HUDEP-2 (cell line): ENCODE results near the gene HACE1.
"Not testable (repeated sequence)": the region's sequence is repeated elsewhere in the genome, so short reads cannot be mapped to it uniquely, and the experiment has no call there.

Source experiments
- DNase-seq, 76 experiments: peaks; one replicate each; lab custom pipeline; 2025; ENCODE audit not compliant: unreplicated experiment in 76 of 76; lab: John Stamatoyannopoulos, UW

Gene HACE1

DNA sequence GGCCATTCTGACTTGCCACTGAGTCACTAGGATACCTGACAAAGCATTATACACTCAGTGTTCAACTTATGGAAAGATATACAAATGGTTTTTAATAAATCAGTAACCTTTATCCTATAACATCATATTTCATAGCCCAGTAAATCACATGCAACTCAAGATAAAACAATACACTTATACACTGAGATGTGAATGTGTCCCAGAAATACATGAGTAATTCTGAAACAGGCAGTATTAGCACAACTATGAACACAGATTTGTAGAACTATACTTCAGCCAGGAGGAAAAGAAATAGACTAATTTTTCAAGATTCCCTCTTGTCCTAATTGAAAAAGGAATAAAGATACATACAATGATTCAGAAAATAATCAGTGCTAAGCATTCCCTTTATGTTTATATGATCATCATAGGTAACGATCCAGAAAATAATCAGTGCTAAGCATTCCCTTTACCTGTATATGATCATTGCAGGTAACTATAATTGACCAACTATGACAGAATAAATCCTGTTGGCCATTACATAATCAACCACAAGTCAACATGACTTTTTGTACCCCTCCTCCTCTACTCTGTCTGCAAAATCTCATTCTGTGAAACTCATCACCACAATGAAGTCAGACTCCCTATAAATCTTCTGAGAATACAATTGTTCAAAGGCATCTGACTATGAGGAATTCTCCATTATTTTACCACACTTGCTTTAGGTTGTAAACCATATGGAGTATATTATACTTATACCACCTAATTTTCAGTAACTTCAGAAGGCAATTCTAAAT, 30.3 kb downstream of the HACE1 start:
- no peak for DNase-seq

DNA sequence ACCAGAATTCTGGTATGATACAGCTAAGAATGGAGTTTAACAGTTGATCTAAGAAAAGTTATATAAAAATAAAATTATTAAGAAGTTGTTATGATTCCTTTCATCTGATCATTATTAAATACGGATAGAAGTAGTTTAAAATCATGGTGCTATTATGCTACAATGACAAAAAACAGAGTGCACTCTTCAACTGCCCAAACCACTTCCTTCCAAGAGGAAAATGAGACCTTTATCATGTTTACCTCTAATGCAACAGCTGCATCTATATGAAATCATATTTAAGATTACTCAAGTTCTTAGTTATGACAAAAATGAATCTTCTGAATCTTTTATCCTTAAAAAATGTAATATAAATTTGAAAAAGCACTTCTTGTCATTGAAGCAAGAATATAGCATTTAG, 31.2 kb downstream of the HACE1 start:
- DNase-seq: no peak

DNA sequence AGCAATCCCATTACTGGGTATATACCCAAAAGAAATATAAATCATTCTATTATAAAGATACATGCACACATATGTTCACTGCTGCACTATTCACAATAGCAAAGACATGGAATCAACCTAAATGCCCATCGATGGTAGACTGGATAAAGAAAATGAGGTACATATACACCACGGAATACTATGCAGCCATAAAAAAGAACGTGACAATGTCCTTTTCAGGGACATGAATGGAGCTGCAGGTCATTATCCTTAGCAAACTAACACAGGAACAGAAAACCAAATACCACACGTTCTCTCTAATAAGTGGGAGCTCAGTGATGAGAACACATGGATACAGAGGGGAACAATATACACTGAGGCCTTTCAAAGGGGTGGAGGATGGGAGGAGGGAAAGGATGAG, 38.9 kb downstream of the HACE1 start:
- DNase-seq: not testable (repeated sequence)

GRCh38 chr6:104816125-104816524, 43.6 kb downstream of the HACE1 start:
- no peak for DNase-seq

- DNase-seq: no peak
Measured at GRCh38 chr6:104814743-104815142, 45.0 kb downstream of the HACE1 start.

GRCh38 chr6:104813552-104813951, 46.2 kb downstream of the HACE1 start:
- no peak for DNase-seq

DNA sequence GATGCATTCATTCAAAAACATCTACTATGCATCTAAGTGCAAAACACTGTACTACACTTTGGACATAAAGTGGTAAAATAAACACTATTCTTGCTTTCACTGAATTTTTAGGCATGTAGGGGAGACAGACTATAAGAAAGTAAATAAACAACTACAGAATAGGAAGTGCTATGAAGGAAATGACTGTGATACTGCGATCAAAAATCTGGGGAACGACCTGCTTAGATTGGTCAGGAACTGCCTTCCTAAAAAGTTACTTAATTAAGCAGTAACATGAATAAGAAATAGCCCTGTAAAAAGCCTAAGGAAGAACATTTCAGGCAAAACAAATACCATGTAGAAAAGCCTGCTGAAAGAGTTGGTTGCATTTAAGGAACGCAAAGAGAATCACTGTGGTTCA, 50.6 kb downstream of the HACE1 start:
- no peak for DNase-seq

GRCh38 chr6:104805335-104805734, 54.4 kb downstream of the HACE1 start:
- not testable (repeated sequence) for DNase-seq

GRCh38 chr6:104799134-104799657, 60.5 kb downstream of the HACE1 start:
- DNase-seq: no peak

DNA sequence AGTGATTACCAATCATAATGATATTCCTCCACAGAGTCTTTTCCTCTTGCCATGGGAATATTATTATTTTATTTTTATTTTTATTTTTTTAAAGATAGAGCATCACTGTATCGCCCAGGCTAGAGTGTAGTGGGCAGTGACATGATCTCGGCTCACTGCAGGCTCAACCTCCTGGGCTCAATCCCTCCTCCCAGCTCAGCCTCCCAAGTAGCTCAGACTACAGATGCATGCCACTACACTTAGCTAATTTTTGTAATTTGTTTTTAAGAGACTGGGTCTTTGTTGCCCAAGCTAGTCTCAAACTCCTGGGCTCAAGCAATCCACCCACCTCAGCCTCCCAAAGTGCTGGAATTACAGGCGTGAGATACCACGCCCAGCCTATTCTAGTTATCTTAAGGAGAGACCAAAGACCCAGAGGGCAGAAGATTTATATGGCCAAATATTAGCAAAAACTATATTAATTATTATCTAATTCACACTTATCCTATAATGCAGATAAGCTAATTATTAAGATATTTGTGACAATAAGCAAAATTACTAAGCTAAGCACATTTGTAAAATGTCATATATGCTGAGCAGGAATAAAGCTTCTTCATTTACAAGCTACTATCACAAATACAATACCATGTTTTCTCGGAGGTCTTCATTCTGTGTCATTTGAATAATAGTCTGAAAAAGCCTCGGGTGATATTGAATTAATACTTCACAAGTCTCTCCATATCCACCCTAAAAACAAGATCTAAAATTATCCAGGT, 63.5 kb downstream of the HACE1 start:
- DNase-seq: no peak

DNA sequence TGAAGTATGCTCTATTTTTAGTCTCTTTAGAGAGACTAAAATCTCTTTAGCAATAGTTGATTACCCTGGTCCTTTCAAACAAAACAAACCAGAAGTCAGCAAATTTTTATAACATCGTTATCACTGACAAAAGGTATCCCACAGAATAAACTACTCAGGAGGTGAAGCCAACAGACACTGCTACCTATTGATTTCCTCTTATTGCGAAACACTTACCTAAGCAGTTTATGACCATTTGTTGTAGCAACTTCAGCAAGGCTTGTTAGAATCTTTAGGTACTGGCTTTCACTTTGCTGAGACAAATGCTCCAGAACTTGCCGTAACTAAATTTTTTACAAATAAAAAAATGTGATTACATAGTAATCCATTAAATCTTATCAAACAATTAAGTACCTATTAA, 64.4 kb downstream of the HACE1 start:
- DNase-seq: no peak

DNA sequence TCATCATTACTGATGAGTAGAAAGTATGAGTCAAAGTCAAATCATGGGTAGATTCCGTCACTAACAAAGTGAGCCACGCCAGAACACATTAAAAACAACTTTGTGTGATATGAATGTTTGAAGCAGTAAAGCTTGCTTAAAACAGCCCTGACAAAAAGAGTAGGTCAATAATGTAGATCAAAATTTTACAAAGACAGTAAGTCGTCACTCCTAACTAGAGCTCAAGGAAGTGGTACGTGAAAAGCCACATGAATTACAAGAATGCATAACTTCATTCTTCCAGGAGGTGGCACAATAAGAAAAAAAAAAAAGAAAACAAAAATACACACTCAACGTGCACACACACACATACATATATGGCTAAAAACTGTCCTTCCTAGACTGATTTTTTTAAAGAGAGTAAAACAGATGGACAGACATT, 69.9 kb downstream of the HACE1 start:
- peak in 7 of 76 experiments; percentile 10 to 34 (median 24) for DNase-seq

- no peak for DNase-seq
Measured at GRCh38 chr6:104788400-104788799, 71.3 kb downstream of the HACE1 start.

DNA sequence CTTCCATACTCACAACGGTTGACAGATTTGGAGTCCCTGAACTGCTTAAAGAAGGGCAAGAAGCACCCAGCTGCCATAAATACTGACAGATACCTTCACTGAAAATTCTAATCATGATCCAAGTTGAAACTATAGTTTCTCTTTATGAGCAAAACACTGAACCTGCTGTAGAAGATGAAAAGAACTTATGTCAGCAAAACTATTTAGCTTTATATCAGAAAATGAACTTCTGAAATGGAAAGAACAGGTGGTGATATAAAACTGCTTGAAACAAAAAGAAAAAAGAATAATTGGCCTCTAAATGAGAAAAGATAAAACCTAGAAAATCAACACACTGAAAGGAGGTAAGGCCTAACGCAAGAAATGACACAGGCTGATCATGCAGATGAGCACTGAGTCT, 72.4 kb downstream of the HACE1 start:
- DNase-seq: no peak

DNA sequence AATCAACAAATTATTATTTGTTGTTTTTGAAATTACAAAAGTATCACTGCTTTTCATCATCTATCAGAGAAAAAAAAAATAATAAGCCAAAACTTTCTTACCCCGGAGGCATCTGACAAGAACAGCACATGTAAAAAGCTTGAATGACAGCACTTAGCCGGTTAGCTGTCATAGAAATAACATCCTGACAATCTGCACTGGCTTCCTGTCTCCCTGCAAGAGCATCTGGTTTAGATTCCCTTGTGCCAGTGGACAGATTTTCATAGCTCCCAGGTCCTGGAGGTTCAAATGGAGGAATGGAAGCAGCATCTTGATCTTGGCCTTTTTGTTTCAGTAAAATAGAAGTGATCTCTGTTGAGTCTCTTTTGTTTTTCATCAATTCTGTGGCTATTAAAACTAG, 74.8 kb downstream of the HACE1 start:
- no peak for DNase-seq

DNA sequence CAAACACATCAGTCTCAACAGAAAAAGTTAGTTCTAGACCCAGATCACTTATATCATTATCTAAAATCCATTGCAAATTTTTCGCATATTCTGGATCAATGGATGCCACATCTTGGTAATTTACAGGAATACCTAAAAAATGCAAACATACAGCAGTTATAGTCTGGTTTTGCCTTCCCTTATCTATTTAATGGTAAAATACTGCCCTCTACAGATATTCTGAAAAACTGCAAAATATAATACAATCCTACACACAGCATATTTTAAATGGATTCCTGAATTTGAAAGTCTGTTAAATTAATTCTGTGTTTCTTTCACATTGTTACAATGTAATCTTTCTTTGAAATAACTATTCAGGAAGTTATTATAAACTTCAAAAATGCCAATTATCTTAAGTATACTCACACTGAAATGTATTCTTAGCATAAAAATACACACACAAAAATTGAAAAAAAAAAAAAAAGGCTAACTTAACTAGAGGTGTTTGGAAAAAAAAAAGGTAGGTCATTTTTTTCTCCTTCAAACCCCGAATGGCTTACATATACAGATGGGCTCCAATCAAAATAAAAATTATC, 88.4 kb downstream of the HACE1 start:
- DNase-seq: peak in 5 of 76 experiments; percentile 8 to 38 (median 16)

GRCh38 chr6:104768906-104769305, 90.8 kb downstream of the HACE1 start:
- DNase-seq: no peak

- DNase-seq: no peak
Measured at GRCh38 chr6:104766595-104766994, 93.1 kb downstream of the HACE1 start.

GRCh38 chr6:104754788-104755409, 104.8 kb downstream of the HACE1 start:
- DNase-seq: no peak

- DNase-seq: no peak
Measured at GRCh38 chr6:104753251-104753650, 106.5 kb downstream of the HACE1 start.

DNA sequence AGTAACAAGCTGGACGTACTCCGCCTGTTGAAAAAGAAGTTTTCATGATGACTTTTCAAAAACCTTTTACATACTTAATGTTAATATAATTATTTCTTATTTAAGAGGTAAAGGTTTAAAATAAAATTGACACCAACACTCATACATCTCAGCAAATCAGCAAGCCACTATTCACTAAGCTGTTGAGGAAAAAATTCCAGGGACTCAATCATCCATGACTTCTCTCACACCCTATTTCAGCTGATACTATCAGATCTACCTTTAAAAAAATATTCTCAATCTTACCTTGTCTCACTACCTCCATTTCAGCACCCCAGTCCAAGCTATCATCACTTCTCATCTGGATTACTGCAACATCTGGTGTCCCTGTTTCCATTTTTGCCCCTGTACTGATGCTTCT, 109.3 kb downstream of the HACE1 start:
- no peak for DNase-seq
